GM21423 (cell line): ENCODE measurements around the gene CCDC57.

Experiments used
- ATAC-seq: cut with Tn5 transposase; IDR thresholded peaks from one replicate; pipeline ENCODE4 v1.9.1; 2021; ENCODE audit warnings: mild to moderate bottlenecking, moderate library complexity; ENCODE audit not compliant: unreplicated experiment

CCDC57 gene

DNA sequence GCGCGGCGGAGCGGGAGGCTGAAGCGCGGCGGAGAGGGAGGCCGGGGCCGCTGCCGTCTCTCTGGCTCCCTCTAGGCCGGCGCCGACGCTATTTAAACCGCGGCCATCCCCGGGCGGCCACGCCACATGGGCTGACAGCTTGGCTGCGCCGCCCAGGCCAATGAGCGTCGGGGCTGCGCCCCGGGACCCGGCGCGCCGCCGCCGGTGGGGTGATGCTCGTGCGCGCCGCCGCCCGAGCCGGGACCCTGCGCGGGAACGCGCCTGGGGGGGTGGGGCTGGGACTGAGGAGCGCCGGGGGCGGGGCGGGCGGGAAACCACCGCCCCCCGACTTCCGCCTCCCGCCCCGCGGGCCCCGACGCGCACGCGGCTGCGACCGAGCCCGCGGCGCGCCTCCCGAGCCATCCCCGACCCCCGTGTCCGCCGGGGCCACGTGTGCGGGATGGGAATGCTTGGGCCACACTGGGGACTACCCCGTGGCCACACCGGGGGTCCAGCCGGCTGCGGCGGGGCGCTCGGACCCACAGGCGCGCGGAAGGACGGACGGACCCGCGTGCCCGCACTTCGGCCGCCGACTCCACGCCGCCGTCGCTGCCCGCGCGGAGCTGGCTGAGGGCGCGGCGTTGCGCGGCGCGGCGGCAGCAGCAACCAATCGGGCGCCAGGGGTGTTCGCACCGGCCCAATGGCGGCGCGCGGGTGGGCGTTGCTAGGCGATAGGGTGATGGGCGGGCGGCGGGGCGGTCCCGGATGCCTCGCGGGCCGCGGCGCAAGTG, 114.3 kb downstream of the CCDC57 start, which contains the start of gene FASN:
Gene FASN (minus strand): TSS at position 68 of the 770 bp plus-strand sequence. CDS start 1,791 bp downstream, outside the sequence.
- peak; percentile 62 for ATAC-seq

DNA sequence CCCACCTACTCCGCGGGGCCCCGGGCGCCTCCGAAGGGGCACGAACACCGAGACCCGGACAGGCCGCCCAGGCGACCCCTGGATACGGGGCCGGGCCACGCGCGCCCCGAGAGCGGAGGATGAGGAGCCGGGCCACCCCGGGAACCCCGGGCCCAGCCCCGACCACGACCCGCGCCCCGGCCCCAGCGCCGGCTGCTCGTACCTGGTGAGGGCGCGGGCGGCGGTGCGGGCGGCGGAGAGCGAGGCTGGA, 114.8 kb downstream of the CCDC57 start:
- no peak for ATAC-seq

DNA sequence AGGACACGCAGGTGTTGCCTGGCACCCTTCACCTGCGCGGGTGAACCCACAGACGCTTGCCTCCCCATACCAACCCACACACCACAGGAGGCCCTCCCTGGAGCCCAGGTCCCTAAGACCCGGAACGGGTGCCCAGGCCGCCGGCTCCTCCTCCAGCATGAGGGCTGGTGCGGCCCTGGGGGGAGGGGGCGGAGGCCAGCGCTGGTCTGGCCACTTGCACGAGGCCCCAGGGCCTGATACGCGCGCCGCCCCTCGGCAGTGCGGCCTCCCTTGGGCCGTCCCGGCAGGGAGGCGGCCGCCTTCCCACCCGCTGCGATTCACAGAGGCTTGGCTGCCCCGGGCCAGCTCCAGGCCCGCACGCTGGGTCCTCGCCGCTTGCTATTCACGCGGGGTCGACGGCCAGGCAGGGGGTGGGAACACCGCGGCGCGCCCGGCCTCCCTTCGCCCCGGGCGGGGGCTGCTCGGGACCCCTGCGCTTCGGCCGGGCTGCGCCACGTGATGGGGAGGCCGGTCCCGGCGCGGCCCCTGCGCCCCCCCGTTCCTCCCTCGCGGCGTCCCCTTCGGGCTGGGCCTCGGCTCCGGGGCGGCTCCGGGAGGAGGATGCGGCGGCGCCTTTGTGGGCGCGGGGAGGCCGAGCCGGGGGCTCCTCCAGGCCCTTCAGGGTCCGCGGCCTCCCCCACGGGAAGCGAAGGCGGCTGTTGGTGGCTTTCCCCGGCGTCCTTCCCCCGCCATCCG, 115.3 kb downstream of the CCDC57 start:
- ATAC-seq = peak; percentile 2

DNA sequence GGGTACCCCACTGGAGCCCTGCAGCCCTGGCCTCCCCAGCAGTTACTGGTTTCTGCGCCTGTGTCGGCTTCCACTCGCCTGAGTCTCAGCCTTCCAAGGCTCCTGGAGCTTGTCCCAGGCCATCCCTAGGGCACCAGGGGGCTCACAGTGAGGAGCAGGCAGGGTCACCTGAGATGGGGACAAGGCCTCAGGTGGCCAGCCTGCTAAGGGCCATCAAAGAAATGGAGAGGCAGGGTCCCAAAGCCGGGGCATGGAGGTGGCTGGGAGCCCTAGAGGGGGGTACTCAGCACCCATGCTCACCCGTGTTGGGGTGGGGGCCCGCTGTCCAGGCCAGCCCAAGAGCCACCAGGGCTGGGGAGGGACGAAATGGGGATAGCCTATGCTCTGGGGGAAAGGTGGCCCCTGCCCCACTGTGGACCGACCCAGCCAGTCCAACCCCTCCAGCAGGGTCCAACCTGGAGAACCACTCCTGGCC, 115.9 kb downstream of the CCDC57 start:
- no peak for ATAC-seq

DNA sequence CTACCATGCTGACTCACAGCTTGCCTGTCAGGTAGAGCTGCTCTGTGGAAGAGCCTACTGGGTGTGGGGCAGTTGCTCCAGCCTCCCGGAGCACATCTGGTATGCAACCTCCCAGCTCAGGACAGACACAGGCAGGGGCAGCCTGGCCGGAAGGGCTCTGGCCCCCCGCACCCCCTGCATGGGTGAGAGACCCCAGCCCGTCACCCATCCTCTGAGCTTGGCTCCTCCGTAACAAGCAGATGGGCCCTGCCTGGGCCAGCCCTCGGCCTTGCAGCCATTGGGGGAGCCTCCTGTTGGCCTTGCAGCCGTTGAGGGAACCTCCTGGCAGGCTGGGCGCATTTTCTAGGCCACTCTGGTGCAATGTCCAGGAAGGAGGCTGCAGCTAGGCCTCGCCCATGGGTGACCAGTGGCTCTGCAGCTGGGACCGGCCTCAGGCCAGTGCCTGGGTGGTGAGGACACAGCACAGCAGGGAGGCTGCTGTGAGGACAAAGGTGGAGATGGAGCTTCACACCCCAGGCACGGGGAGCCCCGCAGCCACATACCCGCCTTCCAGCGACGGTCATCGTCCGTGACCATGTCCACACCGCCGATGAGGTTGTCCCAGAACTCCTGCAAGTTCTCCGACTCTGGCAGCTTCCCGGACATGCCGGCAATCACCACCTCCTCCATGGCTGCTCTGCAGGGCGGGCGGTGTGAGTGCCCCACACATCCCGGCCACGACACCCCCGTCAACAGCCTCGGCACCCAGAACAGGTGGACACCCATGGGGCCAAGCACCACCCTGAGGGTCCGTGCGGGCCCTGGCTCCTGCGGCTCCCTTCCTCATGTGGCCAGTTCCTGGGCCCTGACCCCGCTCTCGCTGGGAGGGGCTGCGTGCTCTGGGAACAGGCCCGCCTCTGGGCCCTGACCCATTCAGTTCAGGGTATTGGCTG, 116.6 kb downstream of the CCDC57 start:
- ATAC-seq = no peak

DNA sequence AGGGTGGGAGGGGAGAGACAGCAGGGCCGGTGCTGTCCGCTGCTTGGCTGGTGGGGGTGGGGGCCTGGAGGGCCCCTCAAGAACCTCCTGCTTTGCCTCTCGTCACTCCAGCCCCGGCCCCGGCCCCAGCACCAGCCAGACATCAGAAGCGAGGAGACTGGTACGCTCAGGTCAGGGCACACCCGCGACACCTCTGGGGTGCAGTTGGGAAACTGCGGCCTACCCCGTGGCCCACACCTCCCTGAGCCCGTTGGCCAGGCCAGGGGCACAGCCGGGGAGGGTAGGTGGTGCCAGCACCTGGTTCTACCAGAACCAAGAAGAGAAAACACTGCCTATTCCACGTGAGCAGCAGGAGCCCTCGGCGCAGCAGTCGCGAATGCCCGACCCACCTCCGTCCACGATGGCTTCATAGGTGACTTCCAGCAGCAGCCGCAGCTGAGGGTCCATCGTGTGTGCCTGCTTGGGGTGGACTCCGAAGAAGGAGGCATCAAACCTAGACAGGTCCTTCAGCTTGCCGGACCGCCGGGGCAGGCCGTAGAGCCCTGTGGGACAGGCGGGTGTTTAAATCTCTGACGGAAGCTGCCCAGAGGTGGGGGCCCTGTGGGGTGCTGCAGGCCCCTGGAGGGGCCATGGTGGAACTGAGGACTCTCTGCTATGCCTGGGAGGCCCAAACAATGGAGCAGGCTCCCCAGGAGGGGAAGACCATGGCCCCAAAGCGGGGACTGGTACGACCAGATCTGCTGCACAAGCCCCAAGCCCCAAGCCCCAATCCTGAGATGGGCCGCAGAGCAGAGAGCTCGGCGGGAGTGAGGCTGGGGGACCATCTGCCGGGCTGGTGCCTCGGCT, 117.5 kb downstream of the CCDC57 start:
- ATAC-seq = no peak

DNA sequence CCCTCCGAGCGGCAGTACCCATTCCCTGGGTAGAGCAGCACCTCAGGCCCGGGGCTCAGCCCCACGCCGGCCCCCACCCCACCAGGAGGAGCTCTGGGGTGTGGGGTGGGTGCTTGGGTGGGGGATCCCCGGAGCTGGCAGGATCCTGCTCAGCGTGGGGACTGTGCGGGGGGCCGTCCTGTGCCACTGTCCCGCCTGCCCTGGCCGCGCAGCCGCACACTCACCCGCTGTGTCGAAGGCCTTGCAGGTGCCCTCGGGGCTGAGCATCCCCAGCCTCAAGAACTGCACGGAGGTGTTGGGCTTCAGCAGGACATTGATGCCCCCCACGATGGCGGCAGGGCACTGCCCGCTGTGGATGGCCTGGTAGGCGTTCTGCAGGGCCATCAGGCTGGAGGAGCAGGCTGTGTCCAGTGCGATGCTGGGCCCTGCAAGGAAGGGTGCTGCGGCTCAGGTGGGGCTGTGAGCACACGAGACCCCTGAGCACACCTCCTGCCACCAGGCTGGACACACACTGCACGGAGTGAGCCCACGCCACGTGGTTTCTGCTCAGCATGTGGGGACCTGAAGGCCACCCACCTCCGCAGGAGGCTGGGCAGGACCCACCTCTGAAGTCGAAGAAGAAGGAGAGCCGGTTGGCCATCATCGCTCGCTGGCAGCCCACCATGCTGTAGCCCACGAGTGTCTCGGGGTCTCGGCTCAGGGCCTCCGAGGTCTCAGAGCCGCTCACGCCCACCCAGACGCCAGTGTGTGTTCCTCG, 119.5 kb downstream of the CCDC57 start:
- no peak for ATAC-seq

DNA sequence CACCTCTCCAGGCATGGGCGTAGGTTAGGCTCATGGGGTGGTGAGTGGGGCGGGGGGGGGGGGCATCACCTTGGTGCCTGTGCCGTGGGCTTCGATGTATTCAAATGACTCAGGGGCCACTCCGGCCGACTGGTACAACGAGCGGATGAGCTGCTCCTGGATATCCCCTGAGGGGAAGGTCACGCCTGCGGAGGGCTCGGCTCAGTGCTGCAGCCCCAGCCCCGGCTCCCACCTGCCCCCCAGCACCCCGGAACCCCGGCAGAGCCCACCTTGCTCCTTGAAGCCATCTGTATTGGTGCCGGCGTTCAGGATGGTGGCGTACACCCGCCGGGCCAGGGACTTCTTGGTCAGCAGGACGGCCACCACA, 120.0 kb downstream of the CCDC57 start:
- no peak for ATAC-seq

DNA sequence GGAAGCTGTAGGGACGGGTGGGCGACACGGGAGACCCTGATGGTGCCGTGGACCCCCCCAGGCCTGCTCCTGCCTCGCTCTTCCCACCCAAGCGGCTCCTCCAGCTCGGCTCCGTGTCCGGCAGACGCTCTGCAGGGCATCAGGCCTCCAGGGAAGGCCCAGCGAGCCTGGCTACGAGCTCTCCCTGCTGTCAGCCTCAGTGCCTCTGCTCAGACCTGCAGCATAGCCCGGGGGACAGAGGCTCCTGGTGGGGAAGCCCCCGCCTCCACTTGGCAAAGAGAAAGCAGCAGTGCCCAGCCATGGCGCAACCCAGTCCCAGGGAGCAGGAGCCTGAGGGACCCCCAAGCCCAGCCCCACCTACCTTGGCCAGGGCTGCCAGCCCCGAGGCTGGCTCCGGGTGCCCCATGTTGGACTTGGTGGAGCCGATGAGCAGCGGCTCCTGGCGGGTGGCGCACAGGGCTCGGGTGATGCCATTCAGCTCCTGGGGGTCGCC, 120.5 kb downstream of the CCDC57 start:
- no peak for ATAC-seq

DNA sequence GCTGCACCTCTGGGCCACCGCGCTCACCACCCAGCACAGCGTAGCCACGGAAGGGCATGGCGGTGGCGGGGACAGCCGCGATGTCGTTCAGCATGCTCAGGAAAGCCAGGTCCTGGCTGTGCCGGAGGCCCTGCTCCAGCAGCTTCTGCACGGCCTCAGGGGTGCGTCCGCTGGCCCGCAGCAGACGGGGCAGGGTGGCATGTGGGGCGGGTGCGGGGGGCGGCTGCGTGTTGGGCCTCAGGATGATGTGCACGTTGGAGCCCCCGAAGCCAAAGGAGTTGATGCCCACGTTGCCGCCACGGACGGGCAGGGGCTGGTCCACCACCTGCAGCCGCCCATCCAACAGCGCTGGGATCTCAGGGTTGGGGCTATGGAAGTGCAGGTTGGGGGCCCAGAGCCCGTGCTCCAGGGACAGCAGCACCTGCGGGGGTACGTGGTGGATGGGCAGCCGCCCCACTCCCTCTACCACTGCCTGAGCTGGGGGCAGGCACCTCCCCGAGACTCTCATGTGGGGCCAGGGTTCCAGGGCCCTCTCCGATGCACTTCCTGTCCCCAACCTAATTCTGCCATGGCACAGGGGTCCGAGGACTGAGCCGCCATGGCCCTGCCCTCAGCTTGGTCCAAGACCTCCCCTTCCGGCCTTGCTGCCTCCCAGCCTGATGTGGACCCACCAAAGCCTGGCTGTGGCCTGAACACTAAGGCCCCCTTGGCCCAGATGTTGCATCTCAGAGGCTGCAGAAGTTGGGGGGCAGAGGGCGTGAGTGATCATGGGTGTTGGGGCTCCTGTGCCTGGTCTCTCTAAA, 121.2 kb downstream of the CCDC57 start:
- no peak for ATAC-seq

DNA sequence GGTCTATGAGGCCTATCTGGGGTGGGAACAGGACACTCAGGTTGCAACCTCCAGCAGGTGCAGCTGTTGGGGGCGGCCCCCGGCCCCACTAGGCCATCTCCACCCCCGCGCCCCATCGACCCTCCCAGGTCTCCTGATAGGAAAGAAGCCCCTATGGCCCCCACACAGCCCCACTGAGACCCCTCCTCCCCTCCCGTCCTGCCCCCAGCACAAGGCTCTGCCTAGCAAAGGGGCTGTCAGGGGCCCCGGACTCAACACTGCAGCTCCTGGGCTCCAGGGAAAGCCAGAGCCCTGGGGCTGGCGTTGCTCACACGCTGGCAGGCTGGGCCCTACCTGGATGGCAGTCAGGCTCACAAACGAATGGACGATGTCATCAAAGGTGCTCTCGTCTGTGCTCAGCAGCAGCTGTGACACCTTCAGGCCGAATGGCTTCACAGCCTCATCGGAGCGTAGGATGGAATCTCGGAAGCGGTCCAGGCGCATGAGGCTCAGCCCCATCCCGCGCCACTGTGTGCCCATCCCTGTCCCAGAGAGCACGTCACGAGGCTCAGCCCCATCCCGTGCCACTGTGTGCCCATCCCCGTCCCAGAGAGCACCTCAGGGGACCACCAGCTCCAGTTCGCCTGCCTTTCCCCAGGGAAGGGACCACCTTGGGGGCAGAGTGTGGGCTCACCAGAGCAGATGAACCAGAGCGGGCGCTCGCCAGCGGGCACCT, 121.9 kb downstream of the CCDC57 start:
- no peak for ATAC-seq

DNA sequence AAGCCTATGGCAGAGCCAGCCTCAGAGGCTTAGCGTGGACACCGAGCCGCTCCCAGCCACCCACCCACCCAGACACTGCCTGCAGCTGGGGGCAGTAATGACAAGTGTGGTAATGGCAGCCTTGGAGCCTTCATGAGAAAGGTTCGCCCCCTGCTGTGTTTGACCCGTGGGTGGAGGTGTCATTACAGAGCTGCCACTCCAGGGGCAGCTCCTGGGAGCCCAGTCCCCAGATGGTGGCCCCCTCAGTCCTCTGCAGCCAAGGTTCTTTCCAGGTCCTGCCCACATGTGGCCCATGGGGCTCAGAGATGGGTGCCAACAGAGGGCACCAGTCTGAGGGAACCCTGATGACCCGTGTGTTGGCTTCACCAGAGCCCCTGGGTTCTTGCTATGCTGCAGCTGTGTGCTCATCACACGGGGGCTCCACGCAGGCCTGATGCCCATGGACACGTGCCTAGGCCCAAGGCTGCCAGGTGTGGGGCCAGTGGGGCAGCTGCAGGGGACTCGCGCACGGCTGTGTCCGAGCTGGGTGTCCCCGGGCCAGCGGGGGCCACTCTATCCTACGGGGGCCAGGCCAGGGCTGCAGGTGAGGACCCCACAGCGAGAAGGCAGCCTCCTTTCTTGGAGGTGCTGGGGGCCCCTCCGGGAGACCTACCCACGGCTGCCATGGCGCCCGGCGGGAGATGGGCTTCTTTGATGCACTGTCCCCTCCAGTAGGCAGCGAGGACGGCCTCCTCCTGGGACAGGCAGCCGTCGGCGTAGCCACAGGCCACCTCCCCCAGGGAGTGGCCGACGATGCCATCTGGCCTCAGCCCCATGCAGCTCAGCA, 122.7 kb downstream of the CCDC57 start:
- no peak for ATAC-seq

DNA sequence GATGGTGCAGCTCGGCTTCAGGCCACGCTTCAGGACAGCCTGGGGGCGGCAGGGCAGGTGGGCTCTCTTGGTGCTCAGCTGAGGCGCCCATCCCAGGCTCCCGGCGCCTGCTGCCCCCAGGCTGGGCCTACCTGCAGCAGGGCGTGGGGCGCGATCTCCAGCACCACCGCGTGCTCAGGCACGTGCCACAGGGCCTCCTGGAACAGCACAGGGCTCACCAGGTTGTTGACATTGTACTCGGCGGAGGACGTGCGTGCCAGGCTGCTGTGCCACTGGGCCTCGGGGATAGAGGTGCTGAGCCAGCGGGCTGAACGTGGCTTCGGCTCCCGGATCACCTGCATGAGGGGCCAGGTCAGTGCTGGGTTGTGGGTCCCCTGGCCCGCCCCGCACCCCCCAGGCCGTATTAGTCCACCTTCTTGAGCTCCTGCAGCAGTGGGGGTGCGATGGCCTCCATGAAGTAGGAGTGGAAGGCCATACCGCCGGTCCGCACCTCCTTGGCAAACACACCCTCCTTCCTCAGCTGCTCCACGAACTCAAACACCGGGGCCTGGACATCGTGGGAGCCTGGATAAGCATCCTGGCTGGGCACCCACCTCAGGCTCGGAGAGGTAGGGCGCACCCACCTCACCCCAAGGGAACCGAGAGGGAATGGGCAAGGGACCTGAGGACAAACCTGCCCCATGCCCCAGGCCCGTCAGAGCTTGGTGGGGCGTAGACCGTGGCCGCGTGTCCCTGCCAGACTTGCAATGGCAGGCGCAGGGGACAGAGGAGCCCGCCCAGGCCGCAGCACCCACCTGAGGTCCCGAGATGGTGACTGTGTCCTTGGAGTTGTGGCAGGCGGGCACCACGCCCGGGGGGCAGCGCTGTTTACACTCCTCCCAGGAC, 123.6 kb downstream of the CCDC57 start:
- ATAC-seq = no peak

DNA sequence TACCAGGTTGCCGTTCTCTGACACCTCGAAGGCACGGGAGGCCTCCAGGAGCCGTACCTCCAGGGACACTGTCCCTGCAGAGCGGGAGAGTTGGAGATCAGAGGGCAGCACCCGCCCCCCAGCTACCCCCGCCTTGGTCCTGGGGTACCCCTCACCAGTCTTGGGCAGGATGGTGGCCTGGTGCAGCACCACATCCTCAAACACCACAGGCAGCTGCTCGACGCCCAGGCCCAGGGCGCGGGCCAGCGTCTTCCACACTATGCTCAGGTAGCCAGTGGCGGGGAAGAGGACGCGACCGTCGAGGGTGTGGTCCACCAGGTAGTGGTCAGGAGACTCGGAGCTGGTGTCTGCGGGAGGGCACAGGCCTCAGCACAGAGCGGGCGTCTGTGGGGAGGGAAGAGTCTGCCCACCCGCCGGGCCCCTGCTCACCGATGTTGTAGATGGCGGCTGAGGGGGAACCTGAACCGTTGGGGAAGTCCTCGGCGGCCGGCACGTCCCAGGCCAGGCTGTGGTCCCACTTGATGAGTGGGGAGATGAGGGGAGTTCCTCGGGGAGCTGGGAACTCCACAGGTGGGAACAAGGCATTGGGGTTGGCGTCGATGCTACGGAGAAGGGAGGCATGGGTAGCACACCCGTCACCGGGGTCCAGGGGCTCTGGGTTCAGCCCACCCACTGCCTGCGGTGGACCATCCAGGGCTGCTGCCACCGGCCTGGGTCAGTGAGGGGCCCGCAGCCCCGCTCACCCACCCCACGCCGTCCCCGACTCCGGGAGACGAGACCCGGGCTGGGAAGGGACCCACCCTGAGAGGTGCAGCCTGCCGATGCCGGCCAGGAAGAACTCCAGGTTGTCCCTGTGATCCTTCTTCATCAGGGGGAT, 124.4 kb downstream of the CCDC57 start:
- ATAC-seq = no peak
